Large intestine (tissue), 3 donors: ENCODE measurements around the gene SLC25A1. TPM values are rescaled to one million over a fixed set of nuclear protein-coding genes. Genes with fewer than 3 reads are reported as not detected.

Experiments
- DNase-seq, 2 donors: peaks; one replicate each; pipeline versions ENCODE4 v3.0.0 to v3.0.0-alpha.2; 2013
- H3K27ac ChIP-seq: one replicate; pipeline ENCODE4 v1.5.1; 2013; ENCODE audit warnings: low read length
- H3K27me3 ChIP-seq: 2 replicates; pipeline ENCODE4 v1.6.1; 2013; ENCODE audit warnings: low read length; ENCODE audit not compliant: control insufficient read depth, insufficient read depth
- H3K36me3 ChIP-seq: 2 replicates; pipeline ENCODE4 v1.6.1; 2013; ENCODE audit warnings: low read length; ENCODE audit not compliant: control insufficient read depth, insufficient read depth
- H3K4me1 ChIP-seq: one replicate; pipeline ENCODE4 v1.6.1; 2013; ENCODE audit warnings: low read length; ENCODE audit not compliant: control insufficient read depth, insufficient read depth
- H3K4me3 ChIP-seq: one replicate; pipeline ENCODE4 v1.5.1; 2013; ENCODE audit warnings: low read length
- H3K9me3 ChIP-seq: one replicate; pipeline ENCODE4 v1.6.1; 2013; ENCODE audit warnings: mild to moderate bottlenecking, low read depth, low read length, moderate library complexity; ENCODE audit not compliant: control insufficient read depth
- WGBS: methylation state at CpG from one replicate; pipeline ENCODE4 v1.1.5; 2013; ENCODE audit warnings: low lambda C conversion rate; ENCODE audit not compliant: insufficient coverage; 5-methylcytosine and 5-hydroxymethylcytosine counted together
- polyA plus RNA-seq: library from polyadenylated mRNA; unstranded; fragments of 120-200 nt; gene quantifications from one replicate; pipeline ENCODE4 v1.2.1, GENCODE V29; 2013

The SLC25A1 gene
- polyA plus RNA-seq, 1 donor: 164 TPM

GRCh38 chr22:19175026-19175601 is 3.4 kb downstream of the SLC25A1 start:
- H3K27ac ChIP-seq: peak overlapping the region; percentile 34
- no peak for DNase-seq
- WGBS: no CpG with 5 or more reads among the region's 7 CpGs
- no peaks in the 10 kb centered on the region for H3K9me3 ChIP-seq
- peaks cover 30% of the 10 kb centered on the region for H3K36me3 ChIP-seq
- H3K4me3 ChIP-seq: no peak overlapping the region
- H3K4me1 ChIP-seq: peaks cover 63% of the 10 kb centered on the region
- peaks cover 5% of the 10 kb centered on the region for H3K27me3 ChIP-seq

GRCh38 chr22:19174106-19175025 is 4.2 kb downstream of the SLC25A1 start:
- peaks cover 13% of the 10 kb centered on the region for H3K27me3 ChIP-seq
- WGBS: no CpG with 5 or more reads among the region's 14 CpGs

GRCh38 chr22:19173047-19174035 is 5.2 kb downstream of the SLC25A1 start:
- peaks cover 30% of the 10 kb centered on the region for H3K36me3 ChIP-seq
- peaks cover 61% of the 10 kb centered on the region for H3K4me1 ChIP-seq
- WGBS: no CpG with 5 or more reads among the region's 19 CpGs
- H3K27me3 ChIP-seq: peaks cover 23% of the 10 kb centered on the region
- no peak overlapping the region for H3K4me3 ChIP-seq
- no peak overlapping the region for H3K27ac ChIP-seq
- no peaks in the 10 kb centered on the region for H3K9me3 ChIP-seq
- no peak for DNase-seq

More at GRCh38 chr22:19174106-19175025, 4.2 kb downstream of the SLC25A1 start:
- peaks cover 65% of the 10 kb centered on the region for H3K4me1 ChIP-seq
- H3K9me3 ChIP-seq: no peaks in the 10 kb centered on the region
- no peak for DNase-seq
- no peak overlapping the region for H3K4me3 ChIP-seq
- H3K27ac ChIP-seq: peak overlapping the region; percentile 34
- peaks cover 30% of the 10 kb centered on the region for H3K36me3 ChIP-seq

GRCh38 chr22:19172213-19173046 is 6.1 kb downstream of the SLC25A1 start:
- Histone ChIP-seq H3K4me3 (peak overlapping the region; percentile 98), H3K27ac (peak overlapping the region; percentile 85), H3K4me1 (peaks cover 61% of the 10 kb centered on the region), H3K9me3 (no peaks in the 10 kb centered on the region), H3K36me3 (peaks cover 30% of the 10 kb centered on the region), H3K27me3 (peaks cover 32% of the 10 kb centered on the region)
- no CpG with 5 or more reads among the region's 13 CpGs for WGBS
- DNase-seq: no peak

- Histone ChIP-seq H3K36me3 (peaks cover 8% of the 10 kb centered on the region), H3K27me3 (peaks cover 44% of the 10 kb centered on the region), H3K4me3 (no peak overlapping the region), H3K27ac (no peak overlapping the region), H3K9me3 (no peaks in the 10 kb centered on the region), H3K4me1 (peaks cover 40% of the 10 kb centered on the region)
- WGBS: no CpG with 5 or more reads among the region's 7 CpGs
- DNase-seq: no peak
Observed at GRCh38 chr22:19169947-19170318, 8.6 kb downstream of the SLC25A1 start.

- no CpG with 5 or more reads among the region's 58 CpGs for WGBS
- Histone ChIP-seq H3K27ac (no peak overlapping the region), H3K4me1 (peaks cover 33% of the 10 kb centered on the region), H3K27me3 (peaks cover 44% of the 10 kb centered on the region), H3K9me3 (peaks cover under 1% of the 10 kb centered on the region), H3K4me3 (no peak overlapping the region), H3K36me3 (peaks cover 4% of the 10 kb centered on the region)
- no peak for DNase-seq
Observed at GRCh38 chr22:19169002-19169946, 9.3 kb downstream of the SLC25A1 start.

GRCh38 chr22:19168088-19168890 is 10.2 kb downstream of the SLC25A1 start:
- DNase-seq: no peak
- Histone ChIP-seq H3K36me3 (no peaks in the 10 kb centered on the region), H3K4me3 (no peak overlapping the region), H3K9me3 (peaks cover 2% of the 10 kb centered on the region), H3K4me1 (peaks cover 24% of the 10 kb centered on the region), H3K27me3 (peaks cover 44% of the 10 kb centered on the region), H3K27ac (no peak overlapping the region)
- WGBS: no CpG with 5 or more reads among the region's 17 CpGs

GRCh38 chr22:19167106-19167869 is 11.2 kb downstream of the SLC25A1 start:
- peaks cover 48% of the 10 kb centered on the region for H3K27me3 ChIP-seq
- no CpG with 5 or more reads among the region's 13 CpGs for WGBS

More at GRCh38 chr22:19167106-19167869, 11.2 kb downstream of the SLC25A1 start:
- Histone ChIP-seq H3K9me3 (peaks cover 2% of the 10 kb centered on the region), H3K4me1 (peaks cover 17% of the 10 kb centered on the region), H3K36me3 (no peaks in the 10 kb centered on the region), H3K4me3 (no peak overlapping the region), H3K27ac (no peak overlapping the region)
- DNase-seq: no peak
